Measurements from ENCODE around the gene MYH10.
A peak's percentile ranks its signal among the peaks of the same experiment; 100 is the strongest.

Gene MYH10

GRCh38 chr17:8619294-8619693, 11.2 kb downstream of the MYH10 start:
- no peak overlapping the region for H2BK12ac ChIP-seq (ENCODE audit: low read length)
- H3K4me3 ChIP-seq (ENCODE audit: low read length in 2 of 2): no peak overlapping the region
- H2AK5ac ChIP-seq (ENCODE audit: low read depth, low read length): no peak overlapping the region
- peaks cover 12% of the 10 kb centered on the region for H3K79me1 ChIP-seq (ENCODE audit: low read depth, low read length)
- no peak overlapping the region for H2BK15ac ChIP-seq (ENCODE audit: low read length)
- peaks cover 4 to 9% of the 10 kb centered on the region in 2 donors for H3K4me1 ChIP-seq (ENCODE audit: control insufficient read depth in 2 of 2, insufficient read depth in 1 of 2, low read depth in 1 of 2, low read length in 2 of 2)
- no peak overlapping the region for H3K23ac ChIP-seq (ENCODE audit: low read depth, low read length, poor library complexity)
- peaks cover 20 to 100% of the 10 kb centered on the region in 2 donors for H3K36me3 ChIP-seq (replicated peaks in 1 of 2; ENCODE audit: control insufficient read depth in 2 of 2, insufficient read depth in 2 of 2, low read length in 2 of 2)
- no peak overlapping the region for H3K4me2 ChIP-seq (ENCODE audit: insufficient read depth, low read length, poor library complexity, severe bottlenecking)
- H3K4ac ChIP-seq (ENCODE audit: low read length): no peak overlapping the region
- H3K14ac ChIP-seq (ENCODE audit: low read length): no peak overlapping the region
- H3K9ac ChIP-seq (ENCODE audit: low read depth, low read length, poor library complexity): no peak overlapping the region
- WGBS, 2 donors (ENCODE audit: extremely low coverage in 2 of 2, insufficient read length in 2 of 2, insufficient replicate concordance in 1 of 2): no CpG with 5 or more reads among the region's 6 CpGs
- H3K9me3 ChIP-seq (replicated peaks in 1 of 2; ENCODE audit: control insufficient read depth in 2 of 2, insufficient read depth in 1 of 2, low read depth in 1 of 2, low read length in 2 of 2): peaks cover 4 to 79% of the 10 kb centered on the region in 2 donors
- H3K18ac ChIP-seq (ENCODE audit: low read length): no peak overlapping the region
- no peaks in the 10 kb centered on the region for H3K27me3 ChIP-seq (ENCODE audit: control insufficient read depth in 3 of 3, insufficient read depth in 3 of 3, low read depth in 1 of 3, low read length in 3 of 3)
- no peak overlapping the region for H2AFZ ChIP-seq (ENCODE audit: low read length)
- DNase-seq (ENCODE audit: low spot score): no peak
- H3K27ac ChIP-seq (replicated peaks; ENCODE audit: low read length): no peak overlapping the region
- no peak overlapping the region for H4K8ac ChIP-seq (ENCODE audit: low read depth, low read length)
- H2BK120ac ChIP-seq (ENCODE audit: low read depth, low read length): no peak overlapping the region
- no peak overlapping the region for H4K91ac ChIP-seq (ENCODE audit: low read depth, low read length, poor library complexity)
- no peak overlapping the region for H2BK5ac ChIP-seq (ENCODE audit: low read length)

DNA sequence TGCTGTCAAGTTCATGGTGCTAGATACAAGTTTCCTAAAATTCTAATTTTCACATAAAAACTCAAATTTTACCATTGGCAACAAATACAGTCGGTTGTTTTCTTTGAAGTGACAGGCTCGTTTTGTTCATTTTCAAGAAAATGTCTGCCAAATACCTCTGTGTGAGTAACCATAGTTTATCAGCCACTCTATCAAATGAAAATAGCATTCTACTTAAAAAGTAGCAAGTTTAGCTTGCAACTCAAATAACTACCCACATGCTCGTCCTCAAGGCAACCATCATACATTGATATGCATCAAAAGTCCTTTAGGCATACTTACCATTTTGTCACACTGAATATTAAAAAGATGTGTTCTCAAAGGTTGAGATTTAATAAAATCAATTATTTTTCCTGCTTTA, 11.7 kb downstream of the MYH10 start:
- peaks cover 11% of the 10 kb centered on the region for H3K79me1 ChIP-seq (ENCODE audit: low read depth, low read length)
- no peak overlapping the region for H4K8ac ChIP-seq (ENCODE audit: low read depth, low read length)
- H3K4me1 ChIP-seq (ENCODE audit: control insufficient read depth in 2 of 2, insufficient read depth in 1 of 2, low read depth in 1 of 2, low read length in 2 of 2): peaks cover 4 to 5% of the 10 kb centered on the region in 2 donors
- H2AFZ ChIP-seq (ENCODE audit: low read length): no peak overlapping the region
- H3K4me2 ChIP-seq (ENCODE audit: insufficient read depth, low read length, poor library complexity, severe bottlenecking): no peak overlapping the region
- no peak overlapping the region for H2BK120ac ChIP-seq (ENCODE audit: low read depth, low read length)
- no peak overlapping the region for H3K18ac ChIP-seq (ENCODE audit: low read length)
- no CpG with 5 or more reads among the region's 3 CpGs for WGBS, 2 donors (ENCODE audit: extremely low coverage in 2 of 2, insufficient read length in 2 of 2, insufficient replicate concordance in 1 of 2)
- peaks cover 4 to 79% of the 10 kb centered on the region in 2 donors for H3K9me3 ChIP-seq (replicated peaks in 1 of 2; ENCODE audit: control insufficient read depth in 2 of 2, insufficient read depth in 1 of 2, low read depth in 1 of 2, low read length in 2 of 2)
- no peak overlapping the region for H3K27ac ChIP-seq (replicated peaks; ENCODE audit: low read length)
- H3K36me3 ChIP-seq (replicated peaks in 1 of 2; ENCODE audit: control insufficient read depth in 2 of 2, insufficient read depth in 2 of 2, low read length in 2 of 2): peaks cover 18 to 100% of the 10 kb centered on the region in 2 donors
- no peak overlapping the region for H2BK12ac ChIP-seq (ENCODE audit: low read length)
- H3K27me3 ChIP-seq (ENCODE audit: control insufficient read depth in 3 of 3, insufficient read depth in 3 of 3, low read depth in 1 of 3, low read length in 3 of 3): no peaks in the 10 kb centered on the region
- H3K4ac ChIP-seq (ENCODE audit: low read length): no peak overlapping the region
- DNase-seq (ENCODE audit: low spot score): no peak
- H2BK15ac ChIP-seq (ENCODE audit: low read length): no peak overlapping the region
- no peak overlapping the region for H3K9ac ChIP-seq (ENCODE audit: low read depth, low read length, poor library complexity)
- H2BK5ac ChIP-seq (ENCODE audit: low read length): no peak overlapping the region
- no peak overlapping the region for H4K91ac ChIP-seq (ENCODE audit: low read depth, low read length, poor library complexity)
- no peak overlapping the region for H3K14ac ChIP-seq (ENCODE audit: low read length)
- no peak overlapping the region for H2AK5ac ChIP-seq (ENCODE audit: low read depth, low read length)
- no peak overlapping the region for H3K4me3 ChIP-seq (ENCODE audit: low read length in 2 of 2)
- no peak overlapping the region for H3K23ac ChIP-seq (ENCODE audit: low read depth, low read length, poor library complexity)

DNA sequence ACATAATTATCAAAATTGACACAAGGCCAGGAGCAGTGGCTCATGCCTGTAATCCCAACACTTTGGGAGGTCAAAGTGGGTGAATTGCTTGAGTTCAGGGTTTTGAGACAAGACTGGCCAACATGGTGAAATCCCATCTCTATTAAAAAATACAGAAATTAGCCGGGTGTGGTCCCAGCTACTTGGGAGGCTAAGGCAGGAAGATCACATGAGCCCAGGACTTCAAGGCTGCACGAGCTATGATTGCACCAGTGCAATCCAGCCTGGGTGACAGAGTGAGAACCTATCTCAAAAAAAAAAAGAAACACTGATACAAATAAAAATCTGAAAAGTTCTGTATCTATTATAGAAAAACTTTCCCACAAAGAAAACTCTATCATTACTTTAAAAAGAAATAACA, 15.5 kb downstream of the MYH10 start:
- no CpG with 5 or more reads among the region's 2 CpGs for WGBS, 2 donors (ENCODE audit: extremely low coverage in 2 of 2, insufficient read length in 2 of 2, insufficient replicate concordance in 1 of 2)
- Histone ChIP-seq H3K18ac (ENCODE audit: low read length) (no peak overlapping the region), H3K23ac (ENCODE audit: low read depth, low read length, poor library complexity) (no peak overlapping the region), H3K27ac (replicated peaks; ENCODE audit: low read length) (no peak overlapping the region), H2BK5ac (ENCODE audit: low read length) (no peak overlapping the region), H3K14ac (ENCODE audit: low read length) (no peak overlapping the region), H4K8ac (ENCODE audit: low read depth, low read length) (no peak overlapping the region), H3K4me1 (ENCODE audit: control insufficient read depth in 2 of 2, insufficient read depth in 1 of 2, low read depth in 1 of 2, low read length in 2 of 2) (no peaks in the 10 kb centered on the region), H2AK5ac (ENCODE audit: low read depth, low read length) (no peak overlapping the region), H4K91ac (ENCODE audit: low read depth, low read length, poor library complexity) (no peak overlapping the region), H3K4me2 (ENCODE audit: insufficient read depth, low read length, poor library complexity, severe bottlenecking) (no peak overlapping the region), H3K9me3 (replicated peaks in 1 of 2; ENCODE audit: control insufficient read depth in 2 of 2, insufficient read depth in 1 of 2, low read depth in 1 of 2, low read length in 2 of 2) (peaks cover 9 to 93% of the 10 kb centered on the region in 2 donors), H3K27me3 (ENCODE audit: control insufficient read depth in 3 of 3, insufficient read depth in 3 of 3, low read depth in 1 of 3, low read length in 3 of 3) (no peaks in the 10 kb centered on the region), H2AFZ (ENCODE audit: low read length) (no peak overlapping the region), H3K79me1 (ENCODE audit: low read depth, low read length) (peaks cover 2% of the 10 kb centered on the region), H3K36me3 (replicated peaks in 1 of 2; ENCODE audit: control insufficient read depth in 2 of 2, insufficient read depth in 2 of 2, low read length in 2 of 2) (peaks cover 3 to 99% of the 10 kb centered on the region in 2 donors), H3K4ac (ENCODE audit: low read length) (no peak overlapping the region), H2BK120ac (ENCODE audit: low read depth, low read length) (no peak overlapping the region), H2BK12ac (ENCODE audit: low read length) (no peak overlapping the region), H3K9ac (ENCODE audit: low read depth, low read length, poor library complexity) (no peak overlapping the region), H2BK15ac (ENCODE audit: low read length) (no peak overlapping the region), H3K4me3 (ENCODE audit: low read length in 2 of 2) (no peak overlapping the region)
- no peak for DNase-seq (ENCODE audit: low spot score)

DNA sequence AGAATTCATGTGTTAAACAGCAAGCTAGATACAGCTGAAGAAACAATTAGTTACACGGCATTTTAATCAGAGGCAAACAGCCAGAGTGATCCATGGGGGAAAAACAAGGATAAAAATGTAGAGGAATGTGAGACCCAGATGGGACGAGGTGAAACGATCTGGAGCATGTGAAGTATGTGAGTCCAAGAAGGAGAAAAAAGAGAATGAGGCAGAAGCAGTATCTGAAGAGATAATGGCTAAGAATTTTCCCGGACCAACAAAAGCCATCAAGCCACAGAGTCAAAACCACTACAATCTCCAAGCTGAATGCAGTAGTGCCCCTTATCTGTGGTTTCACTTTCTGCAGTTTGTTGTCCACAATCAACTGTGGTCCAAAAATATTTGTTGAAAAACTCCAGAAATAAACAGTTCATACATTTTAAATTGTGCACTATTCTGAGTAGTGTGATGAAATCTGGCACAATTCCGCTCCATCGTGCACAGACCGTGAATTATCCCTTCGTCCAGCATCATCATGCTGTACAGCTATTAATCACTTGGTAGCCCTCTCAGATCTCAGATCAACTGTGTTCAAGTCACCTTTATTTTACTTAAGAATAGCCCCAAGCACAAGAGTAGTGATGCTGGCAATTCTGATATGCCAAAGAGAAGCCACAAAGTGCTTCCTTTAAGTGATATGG, 18.8 kb downstream of the MYH10 start:
- Histone ChIP-seq H3K9me3 (replicated peaks in 1 of 2; ENCODE audit: control insufficient read depth in 2 of 2, insufficient read depth in 1 of 2, low read depth in 1 of 2, low read length in 2 of 2) (peaks cover 5 to 74% of the 10 kb centered on the region in 2 donors), H2AFZ (ENCODE audit: low read length) (no peak overlapping the region), H3K18ac (ENCODE audit: low read length) (no peak overlapping the region), H2BK15ac (ENCODE audit: low read length) (no peak overlapping the region), H3K36me3 (replicated peaks in 1 of 2; ENCODE audit: control insufficient read depth in 2 of 2, insufficient read depth in 2 of 2, low read length in 2 of 2) (peaks cover 7 to 94% of the 10 kb centered on the region in 2 donors), H2AK5ac (ENCODE audit: low read depth, low read length) (no peak overlapping the region), H3K27ac (replicated peaks; ENCODE audit: low read length) (peak overlapping the region; percentile 9), H3K4me3 (ENCODE audit: low read length in 2 of 2) (no peak overlapping the region), H3K79me1 (ENCODE audit: low read depth, low read length) (peaks cover 5% of the 10 kb centered on the region), H3K27me3 (ENCODE audit: control insufficient read depth in 3 of 3, insufficient read depth in 3 of 3, low read depth in 1 of 3, low read length in 3 of 3) (no peaks in the 10 kb centered on the region), H2BK5ac (ENCODE audit: low read length) (no peak overlapping the region), H4K91ac (ENCODE audit: low read depth, low read length, poor library complexity) (no peak overlapping the region), H4K8ac (ENCODE audit: low read depth, low read length) (no peak overlapping the region), H3K23ac (ENCODE audit: low read depth, low read length, poor library complexity) (no peak overlapping the region), H2BK12ac (ENCODE audit: low read length) (no peak overlapping the region), H3K4me2 (ENCODE audit: insufficient read depth, low read length, poor library complexity, severe bottlenecking) (no peak overlapping the region), H3K9ac (ENCODE audit: low read depth, low read length, poor library complexity) (no peak overlapping the region), H3K14ac (ENCODE audit: low read length) (no peak overlapping the region), H2BK120ac (ENCODE audit: low read depth, low read length) (no peak overlapping the region), H3K4ac (ENCODE audit: low read length) (no peak overlapping the region), H3K4me1 (ENCODE audit: control insufficient read depth in 2 of 2, insufficient read depth in 1 of 2, low read depth in 1 of 2, low read length in 2 of 2) (peaks cover 0 to 5% of the 10 kb centered on the region in 2 donors)
- no peak for DNase-seq (ENCODE audit: low spot score)
- WGBS, 2 donors (ENCODE audit: extremely low coverage in 2 of 2, insufficient read length in 2 of 2, insufficient replicate concordance in 1 of 2): no CpG with 5 or more reads among the region's 8 CpGs
